K562 treated with DMSO at 1 percent for 4 hours (cell line): ENCODE measurements around the gene CC2D1B. TPM values are rescaled to one million over a fixed set of nuclear protein-coding genes. Genes with fewer than 3 reads are reported as not detected.

Experiments
- total RNA-seq: library from RNA; unstranded; fragments of 300-600 nt; gene quantifications from 2 replicates; pipeline ENCODE4 v1.2.3, GENCODE V29; 2022; ENCODE audit not compliant: insufficient read depth

The CC2D1B gene
- total RNA-seq: 16.7 and 22.8 TPM in 2 replicates

DNA sequence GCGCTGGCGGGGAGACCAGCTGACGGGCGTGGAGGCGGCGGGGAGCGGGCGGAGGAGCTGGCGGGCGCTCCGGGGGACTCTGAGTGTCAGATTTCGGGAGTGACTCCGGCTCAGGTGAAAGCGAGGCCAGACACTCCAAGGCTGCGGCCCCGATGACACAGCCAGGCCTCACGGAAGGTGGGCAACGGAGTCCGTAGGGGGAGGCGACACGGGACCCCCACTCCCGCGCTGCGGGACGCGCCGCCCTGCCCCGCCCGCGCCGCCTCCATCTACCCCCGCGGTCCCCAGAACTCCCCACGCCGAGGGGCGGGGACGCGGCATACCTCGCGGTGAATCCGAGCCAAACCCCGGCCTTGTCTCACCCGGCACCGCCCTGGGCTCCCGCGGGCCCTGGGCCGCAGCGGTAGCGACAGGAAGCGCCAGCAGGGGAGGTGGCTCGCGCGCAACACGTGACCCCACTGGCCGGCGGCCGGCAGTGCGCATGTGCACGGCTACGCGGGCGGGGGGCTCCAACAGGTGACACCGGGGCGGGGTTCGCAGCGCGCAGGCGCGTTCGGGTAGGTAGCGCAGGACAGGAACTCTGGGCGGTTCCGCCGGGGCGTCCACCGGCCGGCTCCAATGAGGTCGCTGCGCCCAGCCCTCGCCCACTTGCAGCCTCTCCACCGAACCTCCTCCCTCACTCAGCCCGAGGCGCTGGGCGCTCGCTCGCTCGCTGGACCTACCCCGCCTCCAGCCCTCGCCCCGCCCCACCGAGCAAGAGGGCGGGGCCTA, at the start of gene CC2D1B:
Gene CC2D1B (minus strand): TSS at position 460 of the 771 bp plus-strand sequence. CDS start 1,585 bp downstream, outside the sequence.

DNA sequence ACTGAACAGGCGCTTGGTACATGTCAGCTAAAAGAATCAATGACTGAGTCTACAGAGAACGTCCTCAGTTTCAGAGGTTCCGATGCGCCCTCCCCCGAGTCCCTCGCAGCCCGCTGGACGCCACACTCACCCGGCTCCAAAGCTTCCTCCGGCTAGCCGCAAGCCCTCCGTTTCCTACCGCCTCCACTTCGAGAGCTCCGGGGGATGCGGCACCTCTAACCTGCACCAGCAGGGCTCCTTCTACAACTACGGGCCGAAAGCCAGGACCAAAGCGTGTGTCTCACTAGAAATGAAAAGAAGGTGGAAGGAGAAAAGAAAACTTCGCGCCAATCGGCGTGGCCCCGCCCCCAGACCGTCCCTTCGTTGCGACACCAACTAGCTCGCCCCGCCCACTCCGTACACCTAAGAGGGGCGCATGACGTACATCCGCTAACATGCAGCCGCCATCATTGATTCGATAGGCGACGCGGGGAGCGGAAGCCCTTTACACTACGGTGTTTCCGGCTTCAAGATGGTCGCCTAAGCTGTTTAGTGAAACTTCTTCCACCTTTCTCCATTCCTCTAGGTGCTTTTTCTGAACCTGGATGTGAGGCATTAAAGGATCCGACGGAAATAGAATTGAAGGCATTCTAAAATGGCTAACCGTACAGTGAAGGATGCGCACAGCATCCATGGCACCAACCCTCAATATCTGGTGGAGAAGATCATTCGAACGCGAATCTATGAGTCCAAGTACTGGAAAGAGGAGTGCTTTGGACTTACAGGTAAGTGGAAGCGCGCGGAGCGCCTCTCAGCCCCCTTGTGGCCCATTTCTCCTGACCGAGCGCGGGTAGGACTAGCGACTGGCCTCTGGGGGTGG, 38.3 kb upstream of the CC2D1B start, which contains the start of the genes ORC1 and PRPF38A:
Gene ORC1 (minus strand): TSS at position 308 of the 859 bp plus-strand sequence. CDS start 2,200 bp downstream, outside the sequence.
Gene PRPF38A (plus strand): TSS at position 487 of the 859 bp plus-strand sequence. CDS start 148 bp downstream, at position 635.

Other genes starting within 250 kb of the CC2D1B start
- gene ZFYVE9, start 224.1 kb downstream of the CC2D1B start, total RNA-seq: 4.0 and 4.2 TPM in 2 replicates
- gene ORC1, start 38.2 kb upstream of the CC2D1B start, total RNA-seq: 46.8 and 47.9 TPM in 2 replicates
- 21.3 and 34.9 TPM in 2 replicates for gene PRPF38A, start 38.4 kb upstream of the CC2D1B start, total RNA-seq
- 25.2 and 29.8 TPM in 2 replicates for gene TUT4, start 186.9 kb upstream of the CC2D1B start, total RNA-seq
- not detected in 2 replicates for gene GPX7, start 236.2 kb upstream of the CC2D1B start, total RNA-seq